ENCODE data around the gene FGFBP2.

FGFBP2 gene

DNA sequence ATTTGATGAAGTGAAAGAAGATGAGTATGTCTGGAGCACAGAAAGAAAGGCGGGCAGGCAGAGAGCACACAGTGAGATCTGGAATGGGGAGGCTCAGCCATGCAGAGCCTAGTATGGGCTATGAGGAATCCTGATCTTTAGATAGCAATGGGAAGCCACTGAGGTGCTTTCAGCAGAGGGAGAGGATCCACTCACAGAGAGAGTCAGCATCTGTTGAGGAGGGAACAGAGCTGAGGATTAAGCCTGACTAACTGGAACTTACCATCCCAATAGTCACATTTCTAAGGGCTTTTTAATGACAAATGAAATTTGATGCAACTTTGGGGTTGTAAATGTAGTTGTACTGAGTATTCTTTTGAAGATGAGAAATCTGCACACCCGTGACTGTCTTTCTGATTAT, 20.6 kb upstream of the FGFBP2 start:
- TF ChIP-seq, protein P1, sequence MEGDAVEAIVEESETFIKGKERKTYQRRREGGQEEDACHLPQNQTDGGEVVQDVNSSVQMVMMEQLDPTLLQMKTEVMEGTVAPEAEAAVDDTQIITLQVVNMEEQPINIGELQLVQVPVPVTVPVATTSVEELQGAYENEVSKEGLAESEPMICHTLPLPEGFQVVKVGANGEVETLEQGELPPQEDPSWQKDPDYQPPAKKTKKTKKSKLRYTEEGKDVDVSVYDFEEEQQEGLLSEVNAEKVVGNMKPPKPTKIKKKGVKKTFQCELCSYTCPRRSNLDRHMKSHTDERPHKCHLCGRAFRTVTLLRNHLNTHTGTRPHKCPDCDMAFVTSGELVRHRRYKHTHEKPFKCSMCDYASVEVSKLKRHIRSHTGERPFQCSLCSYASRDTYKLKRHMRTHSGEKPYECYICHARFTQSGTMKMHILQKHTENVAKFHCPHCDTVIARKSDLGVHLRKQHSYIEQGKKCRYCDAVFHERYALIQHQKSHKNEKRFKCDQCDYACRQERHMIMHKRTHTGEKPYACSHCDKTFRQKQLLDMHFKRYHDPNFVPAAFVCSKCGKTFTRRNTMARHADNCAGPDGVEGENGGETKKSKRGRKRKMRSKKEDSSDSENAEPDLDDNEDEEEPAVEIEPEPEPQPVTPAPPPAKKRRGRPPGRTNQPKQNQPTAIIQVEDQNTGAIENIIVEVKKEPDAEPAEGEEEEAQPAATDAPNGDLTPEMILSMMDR (IDR thresholded peaks at IDR 0.05) = no peak
- intact Hi-C loops (cut with DNase I; ENCODE audit: low total_unique reads) = no loop called here
- H3K4me3 ChIP-seq = no peak overlapping the region
- peaks cover 0 to 51% (median 9%) of the 10 kb centered on the region in 3 donors for H3K36me3 ChIP-seq
- H3K27ac ChIP-seq = no peak overlapping the region
- H3K27me3 ChIP-seq = no peaks in the 10 kb centered on the region
- DNase-seq = no peak
- H3K9me3 ChIP-seq = no peaks in the 10 kb centered on the region
- H3K4me1 ChIP-seq = no peaks in the 10 kb centered on the region

GRCh38 chr4:15982842-15983524, 20.0 kb upstream of the FGFBP2 start:
- H3K9me3 ChIP-seq = no peaks in the 10 kb centered on the region
- TF ChIP-seq, protein P1 (IDR thresholded peaks at IDR 0.05) = no peak
- H3K36me3 ChIP-seq = peaks cover 0 to 45% (median 9%) of the 10 kb centered on the region in 3 donors
- no peak overlapping the region for H3K27ac ChIP-seq
- no peak overlapping the region for H3K4me3 ChIP-seq
- intact Hi-C loops (cut with DNase I; ENCODE audit: low total_unique reads) = no loop called here
- no peaks in the 10 kb centered on the region for H3K4me1 ChIP-seq
- no peaks in the 10 kb centered on the region for H3K27me3 ChIP-seq
- DNase-seq = no peak

- DNase-seq = no peak
- Histone ChIP-seq H3K27ac (no peak overlapping the region), H3K36me3 (peaks cover 0 to 6% (median 0%) of the 10 kb centered on the region in 3 donors), H3K9me3 (no peaks in the 10 kb centered on the region), H3K27me3 (no peaks in the 10 kb centered on the region), H3K4me3 (no peak overlapping the region), H3K4me1 (no peaks in the 10 kb centered on the region)
- TF ChIP-seq, protein P1 (IDR thresholded peaks at IDR 0.05) = no peak
- intact Hi-C loops (cut with DNase I; ENCODE audit: low total_unique reads) = no loop called here
These were observed 13.8 kb upstream of the FGFBP2 start for GRCh38 chr4:15976456-15977447.

- TF ChIP-seq, protein P1 (IDR thresholded peaks at IDR 0.05) = no peak
- DNase-seq = no peak
These were observed 8.3 kb upstream of the FGFBP2 start for GRCh38 chr4:15971068-15971801.

GRCh38 chr4:15968551-15969300, 5.8 kb upstream of the FGFBP2 start:
- Histone ChIP-seq H3K27me3 (no peaks in the 10 kb centered on the region), H3K4me1 (no peaks in the 10 kb centered on the region), H3K36me3 (peaks cover 0 to 6% (median 0%) of the 10 kb centered on the region in 3 donors), H3K9me3 (peaks cover 0 to 4% (median 0%) of the 10 kb centered on the region in 3 donors), H3K27ac (no peak overlapping the region), H3K4me3 (no peak overlapping the region)
- TF ChIP-seq, protein P1 (IDR thresholded peaks at IDR 0.05) = no peak
- no peak for DNase-seq
- intact Hi-C loops (cut with DNase I; ENCODE audit: low total_unique reads) = no loop called here

More at GRCh38 chr4:15971068-15971801, 8.3 kb upstream of the FGFBP2 start:
- no peak overlapping the region for H3K4me3 ChIP-seq
- intact Hi-C loops (cut with DNase I; ENCODE audit: low total_unique reads) = no loop called here
- H3K27me3 ChIP-seq = no peaks in the 10 kb centered on the region
- no peaks in the 10 kb centered on the region for H3K4me1 ChIP-seq
- H3K9me3 ChIP-seq = peaks cover 0 to under 1% (median 0%) of the 10 kb centered on the region in 3 donors
- no peak overlapping the region for H3K27ac ChIP-seq
- H3K36me3 ChIP-seq = peaks cover 0 to 6% (median 0%) of the 10 kb centered on the region in 3 donors
